ENCODE data around the gene DLST.
A peak's percentile ranks its signal among the peaks of the same experiment; 100 is the strongest.

DLST gene

GRCh38 chr14:74897642-74898041 is 15.9 kb downstream of the DLST start:
- no peak for DNase-seq

GRCh38 chr14:74898083-74898482 is 16.4 kb downstream of the DLST start:
- no peak for DNase-seq

GRCh38 chr14:74898694-74899093 is 17.0 kb downstream of the DLST start:
- no peak for DNase-seq

GRCh38 chr14:74902941-74903705 is 21.4 kb downstream of the DLST start:
- DNase-seq: no peak

GRCh38 chr14:74904635-74905503 is 23.2 kb downstream of the DLST start:
- no peak for DNase-seq

- DNase-seq: peak; percentile 78
These were observed 24.0 kb downstream of the DLST start for GRCh38 chr14:74905595-74906142.

GRCh38 chr14:74906925-74907521 is 25.3 kb downstream of the DLST start:
- DNase-seq: no peak

- no peak for DNase-seq
These were observed 26.0 kb downstream of the DLST start for GRCh38 chr14:74907744-74908143.

- no peak for DNase-seq
These were observed 27.2 kb downstream of the DLST start for GRCh38 chr14:74908861-74909341.

- no peak for DNase-seq
These were observed 27.8 kb downstream of the DLST start for GRCh38 chr14:74909501-74909900.

- DNase-seq: no peak
These were observed 28.2 kb downstream of the DLST start for GRCh38 chr14:74909911-74910310.

GRCh38 chr14:74910556-74910955 is 28.8 kb downstream of the DLST start:
- DNase-seq: no peak

- DNase-seq: no peak
These were observed 29.5 kb downstream of the DLST start for GRCh38 chr14:74911221-74911620.

GRCh38 chr14:74911704-74912103 is 30.0 kb downstream of the DLST start:
- DNase-seq: no peak

- DNase-seq: no peak
These were observed 30.4 kb downstream of the DLST start for GRCh38 chr14:74912111-74912510.

GRCh38 chr14:74912801-74913200 is 31.1 kb downstream of the DLST start:
- no peak for DNase-seq

- DNase-seq: no peak
These were observed 31.7 kb downstream of the DLST start for GRCh38 chr14:74913393-74913910.

GRCh38 chr14:74913986-74914573 is 32.4 kb downstream of the DLST start:
- peak; percentile 14 for DNase-seq

GRCh38 chr14:74915426-74915825 is 33.7 kb downstream of the DLST start:
- DNase-seq: no peak

GRCh38 chr14:74915826-74916225 is 34.1 kb downstream of the DLST start:
- no peak for DNase-seq

GRCh38 chr14:74917178-74917543 is 35.4 kb downstream of the DLST start:
- no peak for DNase-seq

- no peak for DNase-seq
These were observed 35.9 kb downstream of the DLST start for GRCh38 chr14:74917646-74918081.

GRCh38 chr14:74918380-74918779 is 36.7 kb downstream of the DLST start:
- DNase-seq: no peak
